Measurements from ENCODE around the gene DNAH12. TPM values are rescaled to one million over a fixed set of nuclear protein-coding genes. Genes with fewer than 3 reads are reported as not detected.

The DNAH12 gene
- total and polyA plus RNA-seq, 9 of the 15 experiments (the other 6 are each of a cell fraction or from before 2014, with no cell fraction given) = 0.01 to 0.04 (median 0.01) TPM; not detected in 5

GRCh38 chr3:57555738-57556458, 11.8 kb upstream of the DNAH12 start, which contains the start of gene PDE12 (continued):
- TF ChIP-seq MGA (IDR thresholded peaks at IDR 0.05) = peak; percentile 99
- 0 out of 2 replicates have a peak, but pooled peaks have one; percentile 34 for TF ChIP-seq ZBTB17 (CRISPR knock-in tag; IDR thresholded peaks at IDR 0.05)
- TF ChIP-seq ZNF766 (CRISPR knock-in tag; conservative IDR thresholded peaks at IDR 0.05) = peak; percentile 38; the same call in 1 of the 2 replicates
- TF ChIP-seq NR2C1 (IDR thresholded peaks at IDR 0.05) = peak; percentile 94
- TF ChIP-seq NR2C1 (tag; IDR thresholded peaks at IDR 0.05) = peak; percentile 95
- peak; percentile 75 for TF ChIP-seq SAP30 (IDR thresholded peaks at IDR 0.05; ENCODE audit: borderline replicate concordance, insufficient read depth, low read depth, low read length, poor library complexity, severe bottlenecking)
- TF ChIP-seq TSC22D4 (tag; IDR thresholded peaks at IDR 0.05) = no peak
- peak; percentile 75 for TF ChIP-seq KLF1 (tag; IDR thresholded peaks at IDR 0.05)
- TF ChIP-seq JUN (IDR thresholded peaks at IDR 0.05; ENCODE audit: borderline replicate concordance, low read depth, low read length) = peak; percentile 35; the same call in 1 of the 2 replicates
- TF ChIP-seq JUN (CRISPR knock-in tag; IDR thresholded peaks at IDR 0.05; ENCODE audit: borderline replicate concordance) = peak; percentile 58; the same call in 1 of the 2 replicates
- TF ChIP-seq LCOR (CRISPR knock-in tag; IDR thresholded peaks at IDR 0.05) = no peak
- 0 out of 2 replicates have a peak, but pooled peaks have one; percentile 46 for TF ChIP-seq ZNF644 (tag; IDR thresholded peaks at IDR 0.05; ENCODE audit: low read depth)
- 0 out of 2 replicates have a peak, but pooled peaks have one; percentile 32 for TF ChIP-seq ZNF76 (CRISPR knock-in tag; IDR thresholded peaks at IDR 0.05; ENCODE audit: borderline replicate concordance)
- no peak for TF ChIP-seq FOXO4 (CRISPR knock-in tag; IDR thresholded peaks at IDR 0.05)
